ENCODE measurements around the gene NLRC3.

Gene NLRC3

GRCh38 chr16:3597226-3597625, 20.0 kb upstream of the NLRC3 start:
- DNase-seq (ENCODE audit: low spot score): no peak

- no peak for DNase-seq (ENCODE audit: low spot score)
Observed at GRCh38 chr16:3596101-3596861, 19.1 kb upstream of the NLRC3 start.

GRCh38 chr16:3595521-3596021, 18.4 kb upstream of the NLRC3 start:
- DNase-seq (ENCODE audit: low spot score): no peak

- DNase-seq (ENCODE audit: low spot score): no peak
Observed at GRCh38 chr16:3595110-3595486, 17.9 kb upstream of the NLRC3 start.

- DNase-seq (ENCODE audit: low spot score): no peak
Observed at GRCh38 chr16:3594316-3595109, 17.3 kb upstream of the NLRC3 start.

GRCh38 chr16:3592559-3592958, 15.4 kb upstream of the NLRC3 start:
- no peak for DNase-seq (ENCODE audit: low spot score)

- DNase-seq (ENCODE audit: low spot score): no peak
Observed at GRCh38 chr16:3591991-3592390, 14.8 kb upstream of the NLRC3 start.

- DNase-seq (ENCODE audit: low spot score): no peak
Observed at GRCh38 chr16:3591436-3591803, 14.2 kb upstream of the NLRC3 start.

GRCh38 chr16:3590736-3591435, 13.7 kb upstream of the NLRC3 start:
- no peak for DNase-seq (ENCODE audit: low spot score)

GRCh38 chr16:3589991-3590701, 12.9 kb upstream of the NLRC3 start:
- no peak for DNase-seq (ENCODE audit: low spot score)

- DNase-seq (ENCODE audit: low spot score): no peak
Observed at GRCh38 chr16:3589441-3589921, 12.3 kb upstream of the NLRC3 start.

GRCh38 chr16:3589001-3589400, 11.8 kb upstream of the NLRC3 start:
- DNase-seq (ENCODE audit: low spot score): no peak

- DNase-seq (ENCODE audit: low spot score): no peak
Observed at GRCh38 chr16:3587547-3588110, 10.4 kb upstream of the NLRC3 start.

- no peak for DNase-seq (ENCODE audit: low spot score)
Observed at GRCh38 chr16:3584412-3584811, 7.2 kb upstream of the NLRC3 start.

GRCh38 chr16:3583303-3584038, 6.3 kb upstream of the NLRC3 start:
- DNase-seq (ENCODE audit: low spot score): no peak

- DNase-seq (ENCODE audit: low spot score): no peak
Observed at GRCh38 chr16:3582276-3583165, 5.3 kb upstream of the NLRC3 start.

GRCh38 chr16:3581392-3581791, 4.2 kb upstream of the NLRC3 start:
- no peak for DNase-seq (ENCODE audit: low spot score)

- DNase-seq (ENCODE audit: low spot score): peak; percentile 57
Observed at GRCh38 chr16:3580686-3581085, 3.5 kb upstream of the NLRC3 start.

- DNase-seq (ENCODE audit: low spot score): peak; percentile 4
Observed at GRCh38 chr16:3580251-3580651, 3.0 kb upstream of the NLRC3 start.

GRCh38 chr16:3579776-3580175, 2.6 kb upstream of the NLRC3 start:
- DNase-seq (ENCODE audit: low spot score): no peak
